Measurements from ENCODE around the gene METTL5. TPM values are rescaled to one million over a fixed set of nuclear protein-coding genes. Genes with fewer than 3 reads are reported as not detected.

The METTL5 gene
- total RNA-seq, 1 experiment from 2014 or later: 94.7 TPM

DNA sequence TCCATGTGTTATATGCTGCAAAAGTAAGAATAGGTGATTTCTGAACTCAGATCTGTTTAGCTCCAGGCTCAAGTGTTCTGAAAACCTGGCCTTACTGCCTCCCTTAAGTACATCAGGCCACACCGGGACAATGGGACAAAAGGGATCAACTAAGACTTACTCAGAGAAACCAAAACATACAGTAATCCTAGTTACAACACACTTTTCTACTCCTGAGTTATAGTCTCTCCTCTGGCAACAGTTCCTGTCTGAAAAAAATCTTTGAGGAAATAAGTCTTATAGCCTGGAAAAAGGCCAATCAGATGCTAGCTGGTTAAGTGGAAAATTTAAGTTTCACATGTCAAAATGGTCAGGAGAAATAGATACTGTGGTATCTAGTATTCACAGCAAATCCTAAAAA is 5.6 kb downstream of the METTL5 start:
- H3K4me1 Mint-ChIP-seq: peaks cover 13 to 16% of the 10 kb centered on the region in 2 experiments
- no peak overlapping the region for H3T11ph ChIP-seq (ENCODE audit: low read length)

More for the DNA sequence above, 5.6 kb downstream of the METTL5 start:
- H4K5ac ChIP-seq (ENCODE audit: insufficient read length, low read depth, low read length): no peak overlapping the region
- no peak overlapping the region for H2BK15ac ChIP-seq (ENCODE audit: low read depth, low read length)
- H2BK5ac ChIP-seq (ENCODE audit: insufficient read length, low read length): no peak overlapping the region
- H3K56ac ChIP-seq (ENCODE audit: insufficient read length, low read depth, low read length): no peak overlapping the region
- no peak overlapping the region for H2BK20ac ChIP-seq (ENCODE audit: low read depth, low read length, poor library complexity, severe bottlenecking)
- no peak for DNase-seq
- peaks cover 2% of the 10 kb centered on the region for H3K23me2 ChIP-seq (ENCODE audit: insufficient read length, low read depth, low read length, poor library complexity, severe bottlenecking)
- H3K36me3 Mint-ChIP-seq (ENCODE audit: insufficient read depth in 1 of 3, low read depth in 3 of 3): peaks cover 42 to 69% (median 63%) of the 10 kb centered on the region in 3 experiments
- H2BK120ac ChIP-seq (ENCODE audit: low read depth, low read length, poor library complexity, severe bottlenecking): no peak overlapping the region
- H3K14ac ChIP-seq (ENCODE audit: insufficient read depth, low read length): no peak overlapping the region
- peaks cover 3% of the 10 kb centered on the region for H3K79me1 ChIP-seq (ENCODE audit: insufficient read depth, low read depth, low read length, poor library complexity, severe bottlenecking)
- H3K9me3 Mint-ChIP-seq: peaks cover 11% of the 10 kb centered on the region in 2 experiments; a peak in 4 of 5 replicates
- H2AFZ ChIP-seq (ENCODE audit: low read length): no peak overlapping the region
- no peak for TF ChIP-seq CTCF (conservative IDR thresholded peaks at IDR 0.05)
- H4K8ac ChIP-seq (replicated peaks; ENCODE audit: insufficient read length, low read depth, low read length): no peak overlapping the region
- no peaks in the 10 kb centered on the region; the same call in 1 of the 2 replicates for H3K79me2 ChIP-seq (ENCODE audit: insufficient read depth, low read length)
- H3K4me1 ChIP-seq (ENCODE audit: insufficient read depth, low read length): no peaks in the 10 kb centered on the region
- H3K4me2 ChIP-seq (ENCODE audit: insufficient read depth, insufficient read length, low read length): no peak overlapping the region
- H3K27me3 ChIP-seq (ENCODE audit: insufficient read depth, low read length): no peaks in the 10 kb centered on the region
- no peak overlapping the region for H2AK5ac ChIP-seq (ENCODE audit: insufficient read length, low read length)
- H2BK12ac ChIP-seq (ENCODE audit: insufficient read length, low read depth, low read length): no peak overlapping the region
- H3K27me3 Mint-ChIP-seq (ENCODE audit: low read depth): no peaks in the 10 kb centered on the region
- no peak overlapping the region for H3K9ac ChIP-seq (ENCODE audit: extremely low read depth, insufficient read length, low read length)
- WGBS (ENCODE audit: extremely low coverage, insufficient read length, low lambda C conversion rate): no CpG with 5 or more reads among the region's 1 CpG
- no peak overlapping the region for H3K23ac ChIP-seq (ENCODE audit: insufficient read length, low read depth, low read length)
- H4K20me1 ChIP-seq (ENCODE audit: control insufficient read depth, insufficient read depth, insufficient read length): no peaks in the 10 kb centered on the region
- H3K18ac ChIP-seq (ENCODE audit: insufficient read length, low read depth, low read length): no peak overlapping the region
- H3K9me3 ChIP-seq (ENCODE audit: control insufficient read depth, low read depth, low read length): no peaks in the 10 kb centered on the region
- H3K4ac ChIP-seq (ENCODE audit: low read depth, low read length): no peak overlapping the region
- no peak overlapping the region for H3K27ac ChIP-seq (ENCODE audit: insufficient read length, low read depth, low read length)
- H4K91ac ChIP-seq (ENCODE audit: insufficient read length, low read depth, low read length): no peak overlapping the region
- no peak overlapping the region for H3K27ac Mint-ChIP-seq
- H3K4me3 Mint-ChIP-seq: no peak overlapping the region

All from H9 (cell line).